ENCODE measurements around the gene CTNNBL1.
A peak's percentile ranks its signal among the peaks of the same experiment; 100 is the strongest.

GRCh38 chr20:37901654-37902503 is 208.0 kb downstream of the CTNNBL1 start:
- no peak for TF ChIP-seq POLR2AphosphoS5 (IDR thresholded peaks at IDR 0.05; ENCODE audit: low read depth, low read length)
- TF ChIP-seq RAD21 (IDR thresholded peaks at IDR 0.05; ENCODE audit: low read length): peak; percentile 83
- peak; percentile 92 for TF ChIP-seq REST (IDR thresholded peaks at IDR 0.05; ENCODE audit: low read depth, low read length)
- no peak for TF ChIP-seq TAF1 (IDR thresholded peaks at IDR 0.05; ENCODE audit: borderline replicate concordance, low read depth, low read length)
- no peak for TF ChIP-seq JUND (IDR thresholded peaks at IDR 0.05)
- peak; percentile 63 for TF ChIP-seq CTCF (IDR thresholded peaks at IDR 0.05)
- no peak for TF ChIP-seq SIN3A (IDR thresholded peaks at IDR 0.05; ENCODE audit: borderline replicate concordance, low read depth, low read length)
- no peak for TF ChIP-seq EP300 (IDR thresholded peaks at IDR 0.05; ENCODE audit: borderline replicate concordance in 1 of 2, low read depth in 1 of 2, low read length in 1 of 2)
- no peak for TF ChIP-seq FOXJ3 (CRISPR knock-in tag; IDR thresholded peaks at IDR 0.05)
- no peak for TF ChIP-seq MAX (IDR thresholded peaks at IDR 0.05; ENCODE audit: low read depth)
- no peak for TF ChIP-seq PBX3 (IDR thresholded peaks at IDR 0.05)
- TF ChIP-seq RFX5 (IDR thresholded peaks at IDR 0.05; ENCODE audit: low read length): no peak

Data from SK-N-SH (cell line).